Natural killer cell (primary cell): ENCODE results near the gene SYT13. TPM values are rescaled to one million over a fixed set of nuclear protein-coding genes. Genes with fewer than 3 reads are reported as not detected.

Experiments
- ATAC-seq, 3 donors: fragments of 150-1000 bp in 2 of 3; fragments of 200-7000 bp in 1 of 3; cut with Tn5 transposase; 1 replicate in 1 of 3; 2 replicates in 2 of 3; pipeline ENCODE4 v1.10.0; 2021; ENCODE audit warnings: mild to moderate bottlenecking in 2 of 3, moderate library complexity in 2 of 3
- DNase-seq, 2 donors: peaks; one replicate each; pipeline versions ENCODE4 v3.0.0 to v3.0.0-alpha.2; 2013 to 2021; ENCODE audit warnings: mixed read lengths in 1 of 2
- H3K27ac ChIP-seq: one replicate; pipeline ENCODE4 v1.5.1; 2013; ENCODE audit warnings: mild to moderate bottlenecking, low read length
- H3K27me3 ChIP-seq: one replicate; pipeline ENCODE4 v1.6.1; 2013; ENCODE audit warnings: low read length; ENCODE audit not compliant: control insufficient read depth, insufficient read depth
- H3K36me3 ChIP-seq: one replicate; pipeline ENCODE4 v1.6.1; 2013; ENCODE audit warnings: low read length; ENCODE audit not compliant: control insufficient read depth, insufficient read depth
- H3K4me1 ChIP-seq: one replicate; pipeline ENCODE4 v1.6.1; 2013; ENCODE audit warnings: low read length; ENCODE audit not compliant: control insufficient read depth, insufficient read depth
- H3K4me3 ChIP-seq: one replicate; pipeline ENCODE4 v1.5.1; 2013; ENCODE audit warnings: low read length
- H3K9me3 ChIP-seq: one replicate; pipeline ENCODE4 v1.6.1; 2013; ENCODE audit warnings: low read length; ENCODE audit not compliant: control insufficient read depth, insufficient read depth
- H3K27ac Mint-ChIP-seq, 2 donors: one replicate each; pipeline ENCODE4 v1.8.0; 2022; ENCODE audit warnings: mild to moderate bottlenecking in 2 of 2, mixed read lengths in 2 of 2, moderate library complexity in 1 of 2
- H3K27me3 Mint-ChIP-seq, 2 donors: one replicate each; pipeline ENCODE4 v1.8.0; 2022; ENCODE audit warnings: low read depth in 2 of 2, mixed read lengths in 2 of 2
- H3K36me3 Mint-ChIP-seq: one replicate; pipeline ENCODE4 v1.8.0; 2022; ENCODE audit warnings: mixed read lengths
- H3K4me1 Mint-ChIP-seq, 2 donors: one replicate each; pipeline ENCODE4 v1.8.0; 2022; ENCODE audit warnings: mixed read lengths in 2 of 2
- H3K4me3 Mint-ChIP-seq: one replicate; pipeline ENCODE4 v1.8.0; 2022; ENCODE audit warnings: mild to moderate bottlenecking, moderate library complexity, mixed read lengths
- H3K9me3 Mint-ChIP-seq, 2 donors: one replicate each; pipeline ENCODE4 v1.8.0; 2022; ENCODE audit warnings: mixed read lengths in 2 of 2
- WGBS: methylation state at CpG from one replicate; pipeline ENCODE4 v1.1.7; 2013; ENCODE audit warnings: missing lambda C conversion rate; ENCODE audit not compliant: insufficient coverage; 5-methylcytosine and 5-hydroxymethylcytosine counted together
- intact Hi-C: fragments of 100-400 bp; cut with micrococcal nuclease; formaldehyde crosslinking; loops from one replicate; pipeline ENCODE4 v1.14.2; 2022
- total RNA-seq, 4 donors: library from RNA; stranded (reverse); fragments of 120-200 nt in 1 of 4; gene quantifications; one replicate each; pipeline versions ENCODE4 v1.2.3 to v1.2.4, GENCODE V29; 2013 to 2022
- TF ChIP-seq, protein P1 (sequence below): fragments of 200-600 bp; IDR thresholded peaks from one replicate; pipeline ENCODE4 v1.8.0; 2022; ENCODE audit warnings: antibody characterized with exemption

SYT13 gene
- total RNA-seq, 3 donors from 2014 or later (not counting 1 experiment from before 2014, with no cell fraction given): not detected

DNA sequence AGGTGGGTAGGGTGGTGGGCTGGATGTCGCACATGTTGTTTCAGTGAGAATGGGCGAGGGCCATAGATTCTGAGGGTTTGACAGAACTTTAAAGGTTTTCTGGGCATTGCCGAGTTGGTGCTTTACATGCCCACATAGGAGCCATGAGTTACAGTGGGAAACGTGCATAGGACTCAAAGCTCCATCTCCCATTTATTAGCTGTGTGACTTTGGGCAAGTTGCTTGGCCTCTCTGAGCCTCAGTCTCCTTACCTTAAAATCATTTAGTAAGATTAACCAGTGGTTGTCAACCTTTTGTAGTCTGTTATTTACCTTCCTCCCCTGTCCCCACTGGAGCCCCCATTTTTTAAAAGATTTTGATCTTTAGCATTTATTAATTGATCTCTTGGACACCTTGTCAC is 67.4 kb downstream of the SYT13 start:
- intact Hi-C loops: no loop called here
- Histone ChIP-seq H3K27me3 (no peaks in the 10 kb centered on the region), H3K4me3 (no peak overlapping the region), H3K4me1 (no peaks in the 10 kb centered on the region), H3K36me3 (no peaks in the 10 kb centered on the region), H3K27ac (no peak overlapping the region), H3K9me3 (no peaks in the 10 kb centered on the region)
- no peak for DNase-seq
- TF ChIP-seq, protein P1, sequence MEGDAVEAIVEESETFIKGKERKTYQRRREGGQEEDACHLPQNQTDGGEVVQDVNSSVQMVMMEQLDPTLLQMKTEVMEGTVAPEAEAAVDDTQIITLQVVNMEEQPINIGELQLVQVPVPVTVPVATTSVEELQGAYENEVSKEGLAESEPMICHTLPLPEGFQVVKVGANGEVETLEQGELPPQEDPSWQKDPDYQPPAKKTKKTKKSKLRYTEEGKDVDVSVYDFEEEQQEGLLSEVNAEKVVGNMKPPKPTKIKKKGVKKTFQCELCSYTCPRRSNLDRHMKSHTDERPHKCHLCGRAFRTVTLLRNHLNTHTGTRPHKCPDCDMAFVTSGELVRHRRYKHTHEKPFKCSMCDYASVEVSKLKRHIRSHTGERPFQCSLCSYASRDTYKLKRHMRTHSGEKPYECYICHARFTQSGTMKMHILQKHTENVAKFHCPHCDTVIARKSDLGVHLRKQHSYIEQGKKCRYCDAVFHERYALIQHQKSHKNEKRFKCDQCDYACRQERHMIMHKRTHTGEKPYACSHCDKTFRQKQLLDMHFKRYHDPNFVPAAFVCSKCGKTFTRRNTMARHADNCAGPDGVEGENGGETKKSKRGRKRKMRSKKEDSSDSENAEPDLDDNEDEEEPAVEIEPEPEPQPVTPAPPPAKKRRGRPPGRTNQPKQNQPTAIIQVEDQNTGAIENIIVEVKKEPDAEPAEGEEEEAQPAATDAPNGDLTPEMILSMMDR: no peak
- no peaks in the 10 kb centered on the region for H3K9me3 Mint-ChIP-seq
- no peak overlapping the region for H3K27ac Mint-ChIP-seq
- 97% methylated on average over 4 of the region's 4 CpGs for WGBS
- no peak for ATAC-seq
- no peaks in the 10 kb centered on the region for H3K36me3 Mint-ChIP-seq
- peaks cover 8 to 11% of the 10 kb centered on the region in 2 donors for H3K4me1 Mint-ChIP-seq
- no peak overlapping the region for H3K4me3 Mint-ChIP-seq
- H3K27me3 Mint-ChIP-seq: no peaks in the 10 kb centered on the region

DNA sequence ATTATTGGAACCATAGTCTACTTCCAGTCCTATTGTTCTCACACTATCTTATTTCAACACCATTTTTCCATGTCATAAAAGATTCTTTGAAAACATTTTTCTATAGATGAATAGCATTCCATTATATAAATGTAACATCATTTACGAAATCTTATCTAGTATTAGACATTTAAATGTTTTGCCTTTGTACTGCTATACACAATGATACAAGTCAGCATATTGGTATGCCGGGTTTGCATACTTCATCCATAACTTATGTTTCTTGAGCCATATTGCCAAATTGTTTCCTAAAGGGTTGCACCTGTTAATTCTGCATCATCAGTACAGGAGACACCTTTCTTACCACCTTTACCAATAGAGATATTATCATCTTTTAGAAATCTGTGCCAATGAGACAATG is 68.2 kb downstream of the SYT13 start:
- 100% methylated on average over 1 of the region's 2 CpGs for WGBS
- ATAC-seq: no peak
- H3K27me3 ChIP-seq: no peaks in the 10 kb centered on the region
- DNase-seq: no peak
- no peak overlapping the region for H3K27ac ChIP-seq
- Mint-ChIP-seq H3K27ac (no peak overlapping the region), H3K4me3 (no peak overlapping the region), H3K27me3 (no peaks in the 10 kb centered on the region), H3K9me3 (no peaks in the 10 kb centered on the region), H3K36me3 (no peaks in the 10 kb centered on the region), H3K4me1 (peaks cover 8 to 11% of the 10 kb centered on the region in 2 donors)
- H3K9me3 ChIP-seq: no peaks in the 10 kb centered on the region
- H3K4me3 ChIP-seq: no peak overlapping the region
- H3K36me3 ChIP-seq: no peaks in the 10 kb centered on the region
- H3K4me1 ChIP-seq: no peaks in the 10 kb centered on the region
- TF ChIP-seq, protein P1: no peak
- intact Hi-C loops: no loop called here

DNA sequence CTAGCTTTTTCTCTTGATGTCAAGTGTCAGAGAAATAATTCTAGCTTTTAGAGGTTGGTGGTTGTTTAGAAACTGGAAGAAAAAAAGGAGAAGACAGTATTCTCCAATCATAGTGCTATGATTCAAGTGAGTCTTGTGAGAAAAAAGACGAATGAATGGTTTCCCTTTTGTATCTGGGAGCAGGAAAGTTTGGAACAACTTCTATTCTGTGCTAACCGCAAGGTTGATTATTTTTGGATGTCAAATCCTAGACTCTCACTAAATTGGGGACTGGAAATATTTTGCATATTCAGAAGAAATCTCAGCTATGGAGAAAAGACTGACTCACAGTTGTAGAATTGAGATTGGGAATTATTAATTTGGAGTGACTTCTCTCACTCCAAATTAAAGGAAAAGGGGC is 69.2 kb downstream of the SYT13 start:
- Mint-ChIP-seq H3K27me3 (no peaks in the 10 kb centered on the region), H3K36me3 (no peaks in the 10 kb centered on the region), H3K4me1 (peaks cover 8 to 11% of the 10 kb centered on the region in 2 donors), H3K4me3 (no peak overlapping the region), H3K27ac (no peak overlapping the region), H3K9me3 (no peaks in the 10 kb centered on the region)
- Histone ChIP-seq H3K4me1 (no peaks in the 10 kb centered on the region), H3K27me3 (no peaks in the 10 kb centered on the region), H3K4me3 (no peak overlapping the region), H3K27ac (no peak overlapping the region), H3K36me3 (no peaks in the 10 kb centered on the region), H3K9me3 (no peaks in the 10 kb centered on the region)
- ATAC-seq: no peak
- 88% methylated on average over 2 of the region's 2 CpGs for WGBS
- intact Hi-C loops: no loop called here
- TF ChIP-seq, protein P1: no peak
- no peak for DNase-seq

DNA sequence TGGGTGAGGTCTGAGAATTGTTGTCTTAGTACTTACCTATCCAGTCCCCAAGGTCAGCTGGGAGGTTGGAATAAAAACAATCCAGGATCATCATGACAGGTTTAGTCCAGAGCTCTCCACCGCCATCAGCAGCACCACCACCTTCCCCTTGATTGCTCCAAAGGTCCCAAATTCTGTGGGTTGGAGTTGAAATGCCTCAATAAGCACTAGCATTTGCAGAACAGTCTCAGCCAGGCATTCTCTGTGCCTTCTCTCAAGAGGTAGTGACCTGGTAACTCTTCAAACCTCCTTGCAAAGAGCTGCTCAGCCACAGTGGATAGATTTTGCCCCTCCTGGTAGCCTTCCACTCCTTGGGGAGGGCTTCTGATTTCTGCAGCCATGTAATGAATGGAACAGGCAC is 70.1 kb downstream of the SYT13 start:
- peaks cover 8 to 11% of the 10 kb centered on the region in 2 donors for H3K4me1 Mint-ChIP-seq
- H3K36me3 ChIP-seq: no peaks in the 10 kb centered on the region

More for the DNA sequence above, 70.1 kb downstream of the SYT13 start:
- Histone ChIP-seq H3K27ac (no peak overlapping the region), H3K9me3 (no peaks in the 10 kb centered on the region), H3K4me1 (no peaks in the 10 kb centered on the region), H3K27me3 (no peaks in the 10 kb centered on the region), H3K4me3 (no peak overlapping the region)
- no peaks in the 10 kb centered on the region for H3K27me3 Mint-ChIP-seq
- no peaks in the 10 kb centered on the region for H3K9me3 Mint-ChIP-seq
- 86% methylated on average over 1 of the region's 1 CpG for WGBS
- no peak for DNase-seq
- H3K36me3 Mint-ChIP-seq: no peaks in the 10 kb centered on the region
- intact Hi-C loops: no loop called here
- peak overlapping the region in 1 of 2 donors; percentile 39 for H3K27ac Mint-ChIP-seq
- ATAC-seq: no peak
- H3K4me3 Mint-ChIP-seq: no peak overlapping the region
- TF ChIP-seq, protein P1: no peak
